CD4-positive, CD25-positive, alpha-beta regulatory T cell (primary cell): ENCODE measurements around the gene GPN1. TPM values are rescaled to one million over a fixed set of nuclear protein-coding genes. Genes with fewer than 3 reads are reported as not detected.

Source experiments
- ATAC-seq, 2 donors: fragments of 150-1000 bp; cut with Tn5 transposase; one replicate each; pipeline ENCODE4 v1.10.0; 2021; ENCODE audit warnings: low read depth in 2 of 2, moderate number of reproducible peaks in 2 of 2, moderate library complexity in 1 of 2
- DNase-seq, 3 donors: peaks; one replicate each; pipeline versions ENCODE4 v3.0.0 to v3.0.0-alpha.2; 2012 to 2022; ENCODE audit warnings: mixed read lengths in 1 of 3
- H3K27ac ChIP-seq: one replicate; pipeline ENCODE4 v1.7.0; 2013; ENCODE audit warnings: mild to moderate bottlenecking, low read length; ENCODE audit not compliant: insufficient read depth, poor library complexity, severe bottlenecking
- H3K27me3 ChIP-seq: one replicate; pipeline ENCODE4 v1.7.0; 2013; ENCODE audit warnings: low read length; ENCODE audit not compliant: control insufficient read depth, insufficient read depth
- H3K36me3 ChIP-seq: one replicate; pipeline ENCODE4 v1.7.0; 2013; ENCODE audit warnings: mild to moderate bottlenecking, low read length, moderate library complexity; ENCODE audit not compliant: control insufficient read depth, insufficient read depth
- H3K4me1 ChIP-seq: 2 replicates; pipeline ENCODE4 v1.7.0; 2013; ENCODE audit warnings: mild to moderate bottlenecking, low read length; ENCODE audit not compliant: insufficient read depth, control insufficient read depth, poor library complexity, severe bottlenecking
- H3K4me3 ChIP-seq: one replicate; pipeline ENCODE4 v1.7.0; 2013; ENCODE audit warnings: low read depth, mild to moderate bottlenecking, low read length, moderate library complexity
- H3K9me3 ChIP-seq, 2 experiments: 1 replicate in 1 of 2; 2 replicates in 1 of 2; pipeline ENCODE4 v1.7.0; 2013; ENCODE audit warnings: low read length in 2 of 2, mild to moderate bottlenecking in 1 of 2, moderate library complexity in 1 of 2; ENCODE audit not compliant: control insufficient read depth in 2 of 2
- H3K27ac Mint-ChIP-seq, 3 donors: one replicate each; pipeline ENCODE4 v1.8.0; 2020 to 2022; ENCODE audit warnings: mild to moderate bottlenecking in 3 of 3, mixed read lengths in 3 of 3, moderate library complexity in 2 of 3
- H3K27me3 Mint-ChIP-seq: one replicate; pipeline ENCODE4 v1.8.0; 2022; ENCODE audit warnings: mild to moderate bottlenecking, mixed read lengths
- H3K36me3 Mint-ChIP-seq: one replicate; pipeline ENCODE4 v1.8.0; 2020; ENCODE audit warnings: mixed read lengths
- H3K4me1 Mint-ChIP-seq, 4 donors: one replicate each; pipeline ENCODE4 v1.8.0; 2020 to 2022; ENCODE audit warnings: mixed read lengths in 4 of 4, mild to moderate bottlenecking in 1 of 4
- H3K4me3 Mint-ChIP-seq, 4 donors: one replicate each; pipeline ENCODE4 v1.8.0; 2020 to 2022; ENCODE audit warnings: mild to moderate bottlenecking in 4 of 4, mixed read lengths in 4 of 4, moderate library complexity in 3 of 4
- H3K9me3 Mint-ChIP-seq, 7 donors: one replicate each; pipeline ENCODE4 v1.8.0; 2020 to 2022; ENCODE audit warnings: mixed read lengths in 7 of 7, mild to moderate bottlenecking in 3 of 7, moderate library complexity in 2 of 7
- polyA plus RNA-seq, 4 donors: library from polyadenylated mRNA; unstranded; fragments of 300-500 nt; fragmentation: Illumina TruSeq; gene quantifications; one replicate each; pipeline ENCODE4 v1.2.3, GENCODE V29; 2021
- total RNA-seq: library from RNA; stranded (reverse); gene quantifications from one replicate; pipeline ENCODE4 v1.2.3, GENCODE V29; 2022

GPN1 gene
- total and polyA plus RNA-seq, 5 donors from 2014 or later: 27.8 to 85.0 (median 74.9) TPM

DNA sequence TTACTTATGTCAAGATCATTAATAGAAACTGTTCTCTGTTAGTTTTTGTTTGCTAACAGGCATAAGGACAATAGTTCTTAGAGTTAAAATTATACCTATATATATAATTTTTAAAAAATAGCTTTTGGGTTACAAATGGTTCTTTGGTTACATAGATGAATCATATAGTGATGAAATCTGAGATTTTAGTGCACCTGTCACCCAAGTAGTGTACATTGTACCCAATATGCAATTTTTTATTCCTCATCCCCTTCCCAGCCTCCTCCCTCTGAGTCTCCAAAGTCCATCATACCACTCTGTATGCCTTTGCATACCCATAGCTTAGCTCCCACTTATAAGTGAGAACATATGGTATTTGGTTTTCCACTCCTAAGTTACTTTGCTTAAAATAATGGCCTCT is 61.2 kb downstream of the GPN1 start:
- no peak for ATAC-seq
- no peak overlapping the region for H3K4me3 ChIP-seq
- H3K27me3 Mint-ChIP-seq: no peaks in the 10 kb centered on the region
- H3K27me3 ChIP-seq: no peaks in the 10 kb centered on the region
- no peak overlapping the region for H3K27ac ChIP-seq
- peaks cover 49% of the 10 kb centered on the region for H3K36me3 ChIP-seq
- no peaks in the 10 kb centered on the region for H3K9me3 ChIP-seq
- DNase-seq: no peak
- H3K4me1 ChIP-seq: no peaks in the 10 kb centered on the region
- peaks cover 34% of the 10 kb centered on the region for H3K36me3 Mint-ChIP-seq
- H3K9me3 Mint-ChIP-seq: no peaks in the 10 kb centered on the region
- H3K27ac Mint-ChIP-seq: no peak overlapping the region
- H3K4me3 Mint-ChIP-seq: no peak overlapping the region
- peaks cover 4 to 9% (median 7%) of the 10 kb centered on the region in 4 donors for H3K4me1 Mint-ChIP-seq

DNA sequence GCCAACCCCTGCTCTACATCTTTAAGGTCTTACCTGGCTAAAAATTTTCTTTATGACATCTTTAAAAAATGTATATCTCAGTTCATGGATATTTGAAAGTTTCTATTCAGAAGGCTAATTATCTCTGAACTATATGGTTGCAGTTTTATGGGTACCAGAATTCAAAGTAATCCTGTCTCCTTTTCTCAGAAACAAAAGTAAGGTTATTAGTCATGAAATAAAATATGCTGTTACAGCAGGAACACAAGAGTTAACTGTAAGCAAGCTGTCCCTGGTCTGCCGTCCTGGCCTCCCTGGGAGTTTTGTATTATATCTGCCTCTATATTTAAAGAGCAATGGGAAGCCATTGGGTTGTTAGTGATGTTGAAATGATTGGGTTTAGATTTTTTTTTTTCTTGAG is 68.8 kb downstream of the GPN1 start:
- no peaks in the 10 kb centered on the region for H3K9me3 Mint-ChIP-seq
- Histone ChIP-seq H3K36me3 (peaks cover 20% of the 10 kb centered on the region), H3K9me3 (no peaks in the 10 kb centered on the region), H3K27me3 (no peaks in the 10 kb centered on the region), H3K27ac (no peak overlapping the region), H3K4me1 (no peaks in the 10 kb centered on the region), H3K4me3 (no peak overlapping the region)
- peak in 1 of 3 donors; percentile 59 for DNase-seq
- H3K27me3 Mint-ChIP-seq: no peaks in the 10 kb centered on the region
- no peak overlapping the region for H3K4me3 Mint-ChIP-seq
- H3K36me3 Mint-ChIP-seq: peaks cover 26% of the 10 kb centered on the region
- peaks cover 0 to under 1% (median 0%) of the 10 kb centered on the region in 4 donors for H3K4me1 Mint-ChIP-seq
- H3K27ac Mint-ChIP-seq: no peak overlapping the region
- no peak for ATAC-seq

Other genes with a start within 250 kb of the GPN1 start
- gene ZNF513, start 248.3 kb upstream of the GPN1 start, total RNA-seq: 20.9 TPM
- 1 to 10 TPM; 1.4 to 4.9 (median 3.5) TPM for gene ZNF513, start 248.3 kb upstream of the GPN1 start, polyA plus RNA-seq
- gene PPM1G, start 219.5 kb upstream of the GPN1 start, total RNA-seq: 73.7 TPM
- gene PPM1G, start 219.5 kb upstream of the GPN1 start, polyA plus RNA-seq: 100 to 1,000 TPM; 116 to 144 (median 118) TPM
- 182 TPM for gene NRBP1, start 200.4 kb upstream of the GPN1 start, total RNA-seq
- gene NRBP1, start 200.4 kb upstream of the GPN1 start, polyA plus RNA-seq: 100 to 1,000 TPM in 3 of 4 donors, 10 to 100 TPM in 1; 87.1 to 122 (median 109) TPM
- gene KRTCAP3, start 186.7 kb upstream of the GPN1 start, total RNA-seq: 10.0 TPM
- gene KRTCAP3, start 186.7 kb upstream of the GPN1 start, polyA plus RNA-seq: 1 to 10 TPM; 2.0 to 7.7 (median 2.3) TPM
- gene IFT172, start 139.3 kb upstream of the GPN1 start, total RNA-seq: 10.3 TPM
- 1 to 10 TPM; 1.1 to 2.9 (median 1.4) TPM for gene IFT172, start 139.3 kb upstream of the GPN1 start, polyA plus RNA-seq
- 0.39 TPM for gene FNDC4, start 133.8 kb upstream of the GPN1 start, total RNA-seq
- not detected for gene FNDC4, start 133.8 kb upstream of the GPN1 start, polyA plus RNA-seq
- not detected for gene GCKR, start 132.2 kb upstream of the GPN1 start, total RNA-seq
- not detected for gene GCKR, start 132.2 kb upstream of the GPN1 start, polyA plus RNA-seq
- 29.3 TPM for gene ZNF512, start 46.0 kb upstream of the GPN1 start, total RNA-seq
- 10 to 100 TPM; 29.3 to 47.8 (median 39.6) TPM for gene ZNF512, start 46.0 kb upstream of the GPN1 start, polyA plus RNA-seq
- 0.79 TPM for gene CCDC121, start within 50 bp of the GPN1 start, total RNA-seq
- gene CCDC121, start within 50 bp of the GPN1 start, polyA plus RNA-seq: 1 to 10 TPM in 2 of 4 donors, under 1 TPM in 2; 0.49 to 2.4 (median 0.96) TPM
- 51.4 TPM for gene SUPT7L, start 34.6 kb downstream of the GPN1 start, total RNA-seq
- 10 to 100 TPM; 18.3 to 23.9 (median 20.9) TPM for gene SUPT7L, start 34.6 kb downstream of the GPN1 start, polyA plus RNA-seq
- 20.8 TPM for gene SLC4A1AP, start 34.8 kb downstream of the GPN1 start, total RNA-seq
- gene SLC4A1AP, start 34.8 kb downstream of the GPN1 start, polyA plus RNA-seq: 10 to 100 TPM; 25.2 to 28.3 (median 26.7) TPM
- 27.6 TPM for gene MRPL33, start 142.7 kb downstream of the GPN1 start, total RNA-seq
- gene MRPL33, start 142.7 kb downstream of the GPN1 start, polyA plus RNA-seq: 100 to 1,000 TPM; 196 to 255 (median 249) TPM